PC-9 (cell line): ENCODE results near the gene ASB3.

Experiments
- CTCF ChIP-seq: fragments of 200-600 bp; sonication (generic); conservative IDR thresholded peaks from 2 replicates; pipeline ENCODE4 v1.6.1; 2017; ENCODE audit warnings: mixed run types, antibody characterized with exemption, mild to moderate bottlenecking, moderate library complexity
- EZH2 ChIP-seq: fragments of 200-600 bp; sonication (generic); IDR thresholded peaks from 2 replicates; pipeline ENCODE4 v1.8.0; 2017; ENCODE audit warnings: antibody characterized with exemption, low read depth

GRCh38 chr2:53828331-53828730, 41.6 kb upstream of the ASB3 start:
- TF ChIP-seq CTCF (no peak), EZH2 (no peak)
